Liver (tissue), 4 donors: ENCODE data around the gene RHOXF1. TPM values are rescaled to one million over a fixed set of nuclear protein-coding genes. Genes with fewer than 3 reads are reported as not detected.

Experiments used
- polyA plus RNA-seq, 2 donors: library from polyadenylated mRNA; stranded (reverse) in 1 of 2; unstranded in 1 of 2; fragments of 200-250 nt in 1 of 2; fragments of >200 nt in 1 of 2; fragmentation: Nextera tagmentation in 1 of 2; extraction: Ambion mirVana in 1 of 2; gene quantifications; one replicate each; pipeline versions ENCODE4 v1.2.1 to v1.2.3, GENCODE V29; 2013 to 2015
- total RNA-seq, 2 donors: library from RNA; depleted of rRNA; stranded (reverse); fragments of >200 nt; gene quantifications; one replicate each; pipeline ENCODE4 v1.2.3, GENCODE V29; 2014
- donor health status: healthy.
- donor health status: healthy.
- donor health status: healthy.

Gene RHOXF1
- total and polyA plus RNA-seq, 4 donors, result not detected

Other genes with a start within 250 kb of the RHOXF1 start
- 1 to 10 TPM; 6.6 to 7.1 TPM for gene RNF113A, start 244.2 kb downstream of the RHOXF1 start, total RNA-seq
- gene RNF113A, start 244.2 kb downstream of the RHOXF1 start, polyA plus RNA-seq, result 10 to 100 TPM in 1 of 2 donors, 1 to 10 TPM in 1; 9.9 to 10.1 TPM
- gene NDUFA1, start 244.1 kb downstream of the RHOXF1 start, total RNA-seq, result 10 to 100 TPM; 27.4 to 53.2 TPM
- gene NDUFA1, start 244.1 kb downstream of the RHOXF1 start, polyA plus RNA-seq, result 100 to 1,000 TPM in 1 of 2 donors, 10 to 100 TPM in 1; 73.4 to 260 TPM
- not detected for gene AKAP14, start 220.0 kb downstream of the RHOXF1 start, total RNA-seq
- not detected for gene AKAP14, start 220.0 kb downstream of the RHOXF1 start, polyA plus RNA-seq
- 1 to 10 TPM; 2.9 to 3.3 TPM for gene NKAP, start 172.2 kb downstream of the RHOXF1 start, total RNA-seq
- 1 to 10 TPM; 2.4 TPM for gene NKAP, start 172.2 kb downstream of the RHOXF1 start, polyA plus RNA-seq
- not detected for gene RHOXF2B, start 38.2 kb downstream of the RHOXF1 start, total RNA-seq
- gene RHOXF2B, start 38.2 kb downstream of the RHOXF1 start, polyA plus RNA-seq, result under 1 TPM in 1 of 2 donors, not detected in 1; 0.13 TPM
- gene RHOXF2, start 42.7 kb upstream of the RHOXF1 start, total RNA-seq, result not detected
- not detected for gene RHOXF2, start 42.7 kb upstream of the RHOXF1 start, polyA plus RNA-seq
- gene ZBTB33, start 134.9 kb upstream of the RHOXF1 start, total RNA-seq, result 10 to 100 TPM; 15.4 to 18.1 TPM
- gene ZBTB33, start 134.9 kb upstream of the RHOXF1 start, polyA plus RNA-seq, result 1 to 10 TPM; 6.1 to 7.7 TPM
- gene TMEM255A, start 195.5 kb upstream of the RHOXF1 start, total RNA-seq, result not detected
- under 1 TPM in 1 of 2 donors, not detected in 1; 0.08 TPM for gene TMEM255A, start 195.5 kb upstream of the RHOXF1 start, polyA plus RNA-seq
- not detected for gene ATP1B4, start 246.2 kb upstream of the RHOXF1 start, total RNA-seq
- not detected for gene ATP1B4, start 246.2 kb upstream of the RHOXF1 start, polyA plus RNA-seq